HepG2 (cell line): ENCODE data around the gene GGT1. TPM values are rescaled to one million over a fixed set of nuclear protein-coding genes. Genes with fewer than 3 reads are reported as not detected.
A peak's percentile ranks its signal among the peaks of the same experiment; 100 is the strongest.
"Not testable (repeated sequence)": the region's sequence is repeated elsewhere in the genome, so short reads cannot be mapped to it uniquely, and the experiment has no call there.

Experiments
- ATAC-seq: fragments of 200-7000 bp; cut with Tn5 transposase; 3 replicates; pipeline ENCODE4 v1.9.1; 2020; ENCODE audit warnings: mild to moderate bottlenecking, moderate library complexity
- BruUV-seq: library from RNA; stranded (reverse); fragments of 400-500 nt; replicated peaks from 2 replicates; lab custom pipeline; 2021; lab: Mats Ljungman, UMichigan
- CTCF ChIA-PET: fragments of 300-600 bp; formaldehyde crosslinking; extraction: SDS; loops from one replicate; lab custom pipeline; 2021; ENCODE audit warnings: low total read pairs, inconsistent platforms, low intra/inter-chr PET ratio; lab: Yijun Ruan, JAX
- POLR2A ChIA-PET: fragments of 350-600 bp; sonication (Branson Sonifier 250); formaldehyde crosslinking; loops from one replicate; lab custom pipeline; 2020; ENCODE audit warnings: antibody characterized with exemption, inconsistent platforms; lab: Yijun Ruan, JAX
- DNase-seq: peaks from one replicate; pipeline ENCODE4 v3.0.0-alpha.2; 2015; ENCODE audit warnings: low spot score
- FAIRE-seq: peaks from 3 replicates; lab custom pipeline; 2011; peaks lifted over from hg19 to GRCh38; lab: Jason Lieb, UNC
- H2AFZ ChIP-seq: one replicate; pipeline ENCODE4 v1.6.1; 2011; ENCODE audit warnings: low read length, inconsistent platforms
- H3K27ac ChIP-seq: fragments of 300-600 bp; 3 replicates; pipeline ENCODE4 v1.8.0; 2011; ENCODE audit warnings: mixed run types, mild to moderate bottlenecking, mixed read lengths, low read length, inconsistent platforms; ENCODE audit not compliant: insufficient read depth; ENCODE audit errors: extremely low read length
- H3K27me3 ChIP-seq, 2 experiments: fragments of 200-600 bp in 1 of 2; 2 replicates in 1 of 2; 3 replicates in 1 of 2; pipeline versions ENCODE4 v1.6.0 to v1.8.0; 2011; ENCODE audit warnings: low read length in 2 of 2, mild to moderate bottlenecking in 2 of 2, moderate library complexity in 2 of 2, inconsistent platforms in 1 of 2; ENCODE audit not compliant: insufficient read depth in 2 of 2, control insufficient read depth in 1 of 2
- H3K36me3 ChIP-seq, 2 experiments: fragments of 200-600 bp in 1 of 2; replicated peaks in 1 of 2; 2 replicates in 1 of 2; 3 replicates in 1 of 2; pipeline versions ENCODE4 v1.5.1 to v1.8.0; 2011; ENCODE audit warnings: low read length in 2 of 2, inconsistent platforms in 1 of 2; ENCODE audit not compliant: insufficient read depth in 2 of 2, control insufficient read depth in 1 of 2
- H3K4me1 ChIP-seq: 2 replicates; pipeline ENCODE4 v1.5.1; 2012; ENCODE audit warnings: low read length, inconsistent platforms; ENCODE audit not compliant: insufficient read depth
- H3K4me2 ChIP-seq: 2 replicates; pipeline ENCODE4 v1.6.0; 2011; ENCODE audit warnings: low read depth, low read length, inconsistent platforms
- H3K4me3 ChIP-seq, 3 experiments: fragments of 200-600 bp in 1 of 3; sonication (generic), shearing (Covaris generic) in 1 of 3; replicated peaks in 1 of 3; 2 replicates each; pipeline ENCODE4 v1.5.1; 2011 to 2016; ENCODE audit warnings: low read length in 3 of 3, inconsistent platforms in 2 of 3, low read depth in 2 of 3, mild to moderate bottlenecking in 2 of 3, control low read depth in 1 of 3, mixed read lengths in 1 of 3; ENCODE audit not compliant: insufficient read depth in 1 of 3
- H3K79me2 ChIP-seq: one replicate; pipeline ENCODE4 v1.6.1; 2011; ENCODE audit warnings: low read length, inconsistent platforms; ENCODE audit not compliant: insufficient read depth
- H3K9ac ChIP-seq: 2 replicates; pipeline ENCODE4 v1.6.0; 2011; ENCODE audit warnings: mild to moderate bottlenecking, low read depth, low read length, inconsistent platforms; ENCODE audit not compliant: insufficient read depth
- H3K9me3 ChIP-seq: 2 replicates; pipeline ENCODE4 v1.5.1; 2012; ENCODE audit warnings: mild to moderate bottlenecking, low read length
- H4K20me1 ChIP-seq: 2 replicates; pipeline ENCODE4 v1.6.0; 2011; ENCODE audit warnings: inconsistent platforms, mild to moderate bottlenecking, low read length, moderate library complexity; ENCODE audit not compliant: insufficient read depth
- BCL6 ChIP-seq: IDR thresholded peaks from 2 replicates; pipeline ENCODE4 v1.6.1; 2016; ENCODE audit warnings: missing genetic modification reagents, missing compliant biosample characterization
- CEBPG ChIP-seq: IDR thresholded peaks from 2 replicates; pipeline ENCODE4 v1.6.1; 2016
- GFI1 ChIP-seq: sonication (generic); formaldehyde crosslinking; IDR thresholded peaks from 2 replicates; pipeline ENCODE4 v1.5.0; 2020; ENCODE audit warnings: missing genetic modification reagents, mild to moderate bottlenecking, borderline replicate concordance
- HDAC1 ChIP-seq: sonication (generic); formaldehyde crosslinking; IDR thresholded peaks from 2 replicates; pipeline ENCODE4 v1.5.1; 2020; ENCODE audit warnings: mild to moderate bottlenecking, missing genetic modification reagents
- NONO ChIP-seq, 2 experiments: fragments of 450-650 bp in 1 of 2; sonication (generic) in 1 of 2; formaldehyde crosslinking in 1 of 2; IDR thresholded peaks in 1 of 2; conservative IDR thresholded peaks in 1 of 2; 2 replicates each; pipeline versions ENCODE4 v1.6.1 to v1.8.0; 2017 to 2022; ENCODE audit warnings: mild to moderate bottlenecking in 1 of 2, missing genetic modification reagents in 1 of 2, moderate library complexity in 1 of 2
- NRL ChIP-seq: sonication (generic); formaldehyde crosslinking; IDR thresholded peaks from 2 replicates; pipeline ENCODE4 v1.5.0; 2020; ENCODE audit warnings: missing genetic modification reagents, mild to moderate bottlenecking, moderate library complexity, borderline replicate concordance
- PAXIP1 ChIP-seq: sonication (generic); formaldehyde crosslinking; conservative IDR thresholded peaks from 2 replicates; pipeline ENCODE4 v1.4.0; 2020; ENCODE audit warnings: mild to moderate bottlenecking, missing genetic modification reagents, moderate library complexity
- SOX13 ChIP-seq, 3 experiments: fragments of 450-650 bp in 1 of 3; sonication (generic) in 1 of 3; formaldehyde crosslinking in 1 of 3; IDR thresholded peaks in 2 of 3; conservative IDR thresholded peaks in 1 of 3; 2 replicates each; pipeline versions ENCODE4 v1.5.0 to v1.6.1; 2016 to 2020; ENCODE audit warnings: antibody characterized with exemption in 1 of 3, mild to moderate bottlenecking in 1 of 3, missing compliant biosample characterization in 1 of 3, missing genetic modification reagents in 1 of 3, moderate library complexity in 1 of 3
- UBTF ChIP-seq: sonication (generic); formaldehyde crosslinking; IDR thresholded peaks from 2 replicates; pipeline ENCODE4 v1.4.0; 2020; ENCODE audit warnings: mild to moderate bottlenecking, missing genetic modification reagents
- ZBTB7B ChIP-seq: sonication (generic); formaldehyde crosslinking; IDR thresholded peaks from 2 replicates; pipeline ENCODE4 v1.4.0; 2020; ENCODE audit warnings: missing genetic modification reagents
- ZFX ChIP-seq: sonication (generic); formaldehyde crosslinking; IDR thresholded peaks from 2 replicates; pipeline ENCODE4 v1.4.0; 2020; ENCODE audit warnings: mild to moderate bottlenecking, low read depth, missing genetic modification reagents, moderate library complexity
- ZNF770 ChIP-seq: sonication (generic); formaldehyde crosslinking; IDR thresholded peaks from 2 replicates; pipeline ENCODE4 v1.5.0; 2020; ENCODE audit warnings: mild to moderate bottlenecking, missing genetic modification reagents
- WGBS: methylation state at CpG from one replicate; pipeline ENCODE4 v1.1.6; 2017; ENCODE audit warnings: low lambda C conversion rate; 5-methylcytosine and 5-hydroxymethylcytosine counted together
- in situ Hi-C: cut with HindIII; loops from 2 replicates; pipeline ENCODE4 v1.10.0; 2017; ENCODE audit warnings: low pct_unique_long_range_greater_than_20kb; ENCODE audit not compliant: extremely low pct_ligation_motif_present
- intact Hi-C: fragments of 100-400 bp; cut with micrococcal nuclease; formaldehyde crosslinking; loops from one replicate; pipeline ENCODE4 v1.10.0; 2022; ENCODE audit not compliant: unreplicated experiment
- polyA plus RNA-seq, 8 experiments: library from polyadenylated mRNA; depleted of rRNA in 3 of 8; stranded (reverse) in 7 of 8; unstranded in 1 of 8; fragments of >200 nt; fragmentation: Illumina TruSeq in 4 of 8; extraction: Trizol in 4 of 8; gene quantifications; 2 replicates each; pipeline versions ENCODE4 v1.2.1 to v1.2.3, GENCODE V29; 2011 to 2016; ENCODE audit warnings: low read depth in 4 of 8, missing spikeins in 1 of 8, mixed read lengths in 1 of 8; ENCODE audit not compliant: insufficient read depth in 1 of 8
- total RNA-seq, 5 experiments: library from RNA; depleted of rRNA; stranded (reverse); fragments of >200 nt; fragmentation: Illumina TruSeq; extraction: Trizol; gene quantifications; 2 replicates each; pipeline ENCODE4 v1.2.3, GENCODE V29; 2016; ENCODE audit warnings: low read depth in 1 of 5

GGT1 gene
- total and polyA plus RNA-seq, 2 of the 13 experiments (the other 11 are each of a cell fraction or from before 2014, with no cell fraction given), result 29.9 to 103 TPM

GRCh38 chr22:24631430-24632122, 28.6 kb downstream of the GGT1 start:
- POLR2A ChIA-PET, result interaction anchor here (0.9 to 1.3 kb wide), 5 partner anchors 29 to 125 kb away, joined by 3 to 4 read pairs (median 3); partner anchors contain the start of genes GGT1 and GUCD1
- H3K4me3 ChIP-seq, result peak overlapping the region; percentile 21 to 59 (median 43); a peak in 5 of 6 replicates
- H3K36me3 ChIP-seq; H3K27me3 ChIP-seq; intact Hi-C loops; H2AFZ ChIP-seq; H3K79me2 ChIP-seq; CTCF ChIA-PET; FAIRE-seq; H3K9me3 ChIP-seq; in situ Hi-C loops; BruUV-seq; H4K20me1 ChIP-seq; TF ChIP-seq SOX13, NONO (IDR thresholded peaks at IDR 0.05): not testable (repeated sequence)
- 0% methylated on average over 2 of the region's 16 CpGs for WGBS
- H3K4me2 ChIP-seq, result peak overlapping the region; percentile 73
- 0 out of 2 replicates have a peak overlapping the region, but pooled peaks have one; percentile 22 for H3K9ac ChIP-seq
- peak; percentile 28 for DNase-seq
- peak; percentile 87 for ATAC-seq
- H3K27ac ChIP-seq, result peak overlapping the region; percentile 44
- H3K4me1 ChIP-seq, result peaks cover 41% of the 10 kb centered on the region
- TF ChIP-seq CEBPG, result peak; percentile 73
- TF ChIP-seq ZBTB7B, result peak; percentile 43; the same call in 1 of the 2 replicates
- TF ChIP-seq ZFX (CRISPR knock-in tag), result peak; percentile 64
- 0 out of 2 replicates have a peak, but pooled peaks have one; percentile 55 for TF ChIP-seq ZNF770
- peak; percentile 65; the same call in 1 of the 2 replicates for TF ChIP-seq NRL (CRISPR knock-in tag)
- TF ChIP-seq SOX13 (CRISPR knock-in tag; conservative IDR thresholded peaks at IDR 0.05 in 1 of 2, IDR thresholded peaks at IDR 0.05 in 1 of 2), result 0 out of 4 replicates have a peak, but pooled peaks of 1 of the 2 experiments have one; percentile 6
- peak; percentile 22; the same call in 1 of the 2 replicates for TF ChIP-seq GFI1 (CRISPR knock-in tag)
- TF ChIP-seq BCL6 (CRISPR knock-in tag), result peak; percentile 14; the same call in 1 of the 2 replicates
- peak; percentile 36 for TF ChIP-seq PAXIP1 (CRISPR knock-in tag)
- TF ChIP-seq HDAC1 (CRISPR knock-in tag), result 0 out of 2 replicates have a peak, but pooled peaks have one; percentile 35
- TF ChIP-seq UBTF (CRISPR knock-in tag), result 0 out of 2 replicates have a peak, but pooled peaks have one; percentile 18
- TF ChIP-seq NONO (CRISPR knock-in tag; conservative IDR thresholded peaks at IDR 0.05), result peak; percentile 67
